DMS53 (cell line): ENCODE measurements around the gene GSTA4.
A peak's percentile ranks its signal among the peaks of the same experiment; 100 is the strongest.
"Not testable (repeated sequence)": the region's sequence is repeated elsewhere in the genome, so short reads cannot be mapped to it uniquely, and the experiment has no call there.

Experiments used
- DNase-seq: peaks from one replicate; lab custom pipeline; 2025; lab: John Stamatoyannopoulos, UW

Gene GSTA4

DNA sequence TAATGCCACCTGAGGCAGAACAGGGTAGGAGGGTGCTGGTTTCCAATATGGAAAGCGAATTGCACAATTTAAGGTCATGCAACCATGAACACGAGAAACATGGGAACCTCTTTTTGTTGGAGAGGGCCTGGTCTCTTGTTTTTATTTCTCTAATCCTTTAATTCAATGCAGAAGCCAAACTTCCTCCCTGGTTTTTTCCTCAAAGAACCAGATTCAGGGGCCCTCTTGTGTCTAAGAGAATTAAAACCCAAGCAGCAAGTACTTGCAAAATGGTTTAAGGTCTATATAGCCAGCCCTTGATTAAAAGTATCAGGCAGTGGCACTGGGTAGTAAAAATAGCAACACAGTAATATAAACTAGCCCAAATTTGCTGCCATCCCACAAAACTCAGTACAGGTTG, 19.5 kb downstream of the GSTA4 start:
- no peak for DNase-seq

DNA sequence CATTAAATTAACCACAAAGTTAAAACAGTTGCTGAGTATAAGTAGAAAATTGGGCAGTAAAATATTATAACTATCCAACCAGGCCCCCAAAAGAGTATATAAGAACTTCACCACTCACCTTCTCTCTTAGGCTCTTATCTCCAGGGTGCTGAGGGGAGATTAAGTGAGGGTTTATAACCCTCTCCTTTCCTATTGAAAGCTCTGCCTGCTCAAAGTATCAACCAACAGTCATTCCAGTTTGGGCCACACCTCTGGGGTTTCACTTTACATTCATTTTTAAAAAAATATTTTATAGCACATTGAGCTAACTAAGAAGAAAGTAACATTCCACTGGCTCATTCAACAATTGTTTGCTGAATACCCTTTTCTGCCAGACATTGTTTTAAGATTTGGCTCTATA, 22.1 kb downstream of the GSTA4 start:
- DNase-seq = no peak

- DNase-seq = no peak
Observed at GRCh38 chr6:52969359-52969758, 25.7 kb downstream of the GSTA4 start.

- no peak for DNase-seq
Observed at GRCh38 chr6:52966101-52966500, 29.0 kb downstream of the GSTA4 start.

DNA sequence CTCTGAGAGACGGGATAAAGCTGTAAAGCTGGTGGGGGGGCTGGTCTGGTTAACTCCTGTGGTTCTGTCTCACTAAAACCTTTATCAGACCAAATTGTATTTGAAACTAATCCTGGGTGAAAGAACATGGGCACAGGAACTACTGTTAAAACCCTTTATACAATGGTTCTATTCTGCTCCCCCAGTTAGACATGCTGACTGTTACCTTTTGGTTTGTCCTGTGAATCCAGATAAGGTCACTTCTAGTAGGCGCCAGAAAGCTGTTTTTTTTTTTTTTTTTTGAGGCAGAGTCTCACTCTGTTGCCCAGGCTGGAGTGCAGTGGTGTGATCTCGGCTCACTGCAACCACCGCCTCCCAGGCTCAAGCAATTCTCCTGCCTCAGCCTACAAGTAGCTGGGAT, 29.7 kb downstream of the GSTA4 start:
- no peak for DNase-seq

DNA sequence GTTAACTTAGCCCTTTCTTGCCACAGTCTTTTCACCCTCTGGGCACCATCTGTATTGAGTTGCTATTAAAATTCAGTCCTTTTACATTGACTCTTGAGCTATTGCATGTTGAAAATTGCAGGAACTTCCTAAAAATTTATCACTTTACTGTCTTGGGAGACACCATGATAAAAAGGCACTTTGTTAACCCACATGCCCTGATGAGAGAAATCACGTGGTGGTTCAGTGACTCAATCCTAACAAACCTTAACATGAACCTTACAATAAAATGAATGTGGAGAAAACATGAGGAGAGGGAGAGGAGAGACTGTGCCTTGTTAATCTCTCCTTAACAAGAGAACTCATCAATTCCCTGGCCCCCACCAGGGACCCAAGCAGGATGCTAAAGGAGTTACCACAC, 30.8 kb downstream of the GSTA4 start:
- no peak for DNase-seq

DNA sequence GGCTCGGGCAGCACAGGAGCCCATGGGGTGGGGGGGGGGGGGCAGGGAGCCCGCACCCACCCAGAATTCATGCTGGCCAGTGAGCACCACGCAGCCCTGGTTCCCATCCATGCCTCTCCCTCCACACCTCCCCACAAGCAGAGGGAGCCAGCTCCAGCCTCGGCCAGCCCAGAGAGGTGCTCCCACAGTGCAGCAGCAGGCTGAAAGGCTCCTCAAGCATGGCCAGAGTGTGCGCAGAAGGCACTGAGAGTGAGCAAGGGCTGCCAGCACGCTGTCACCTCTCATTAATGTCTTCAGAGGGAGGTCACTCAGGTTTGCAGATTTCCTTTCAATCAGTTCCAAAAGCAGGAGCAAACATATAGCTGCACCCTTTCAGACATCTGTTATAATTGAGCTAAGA, 32.4 kb downstream of the GSTA4 start:
- no peak for DNase-seq

DNA sequence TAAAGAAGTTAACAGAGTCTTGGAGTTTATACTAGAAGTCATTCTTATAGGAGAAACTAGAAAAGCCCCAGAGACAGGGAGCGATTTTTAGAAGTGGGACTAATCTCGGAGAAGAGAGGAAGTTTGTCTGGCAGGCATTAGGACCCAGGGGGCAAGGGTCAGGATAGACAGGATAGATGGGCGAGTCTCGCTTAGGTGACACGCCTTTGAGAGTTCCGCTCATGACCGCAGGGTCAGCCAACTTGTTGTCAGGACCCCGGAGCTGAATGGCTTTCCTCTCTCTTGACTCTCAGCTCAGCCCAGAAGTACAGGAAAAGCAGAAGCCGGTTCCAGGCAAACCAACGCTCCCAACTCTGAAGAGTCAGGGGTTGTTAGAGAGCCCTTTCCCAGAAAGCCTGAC, 34.1 kb downstream of the GSTA4 start:
- not testable (repeated sequence) for DNase-seq

- not testable (repeated sequence) for DNase-seq
Observed at GRCh38 chr6:52960211-52960610, 34.9 kb downstream of the GSTA4 start.

DNA sequence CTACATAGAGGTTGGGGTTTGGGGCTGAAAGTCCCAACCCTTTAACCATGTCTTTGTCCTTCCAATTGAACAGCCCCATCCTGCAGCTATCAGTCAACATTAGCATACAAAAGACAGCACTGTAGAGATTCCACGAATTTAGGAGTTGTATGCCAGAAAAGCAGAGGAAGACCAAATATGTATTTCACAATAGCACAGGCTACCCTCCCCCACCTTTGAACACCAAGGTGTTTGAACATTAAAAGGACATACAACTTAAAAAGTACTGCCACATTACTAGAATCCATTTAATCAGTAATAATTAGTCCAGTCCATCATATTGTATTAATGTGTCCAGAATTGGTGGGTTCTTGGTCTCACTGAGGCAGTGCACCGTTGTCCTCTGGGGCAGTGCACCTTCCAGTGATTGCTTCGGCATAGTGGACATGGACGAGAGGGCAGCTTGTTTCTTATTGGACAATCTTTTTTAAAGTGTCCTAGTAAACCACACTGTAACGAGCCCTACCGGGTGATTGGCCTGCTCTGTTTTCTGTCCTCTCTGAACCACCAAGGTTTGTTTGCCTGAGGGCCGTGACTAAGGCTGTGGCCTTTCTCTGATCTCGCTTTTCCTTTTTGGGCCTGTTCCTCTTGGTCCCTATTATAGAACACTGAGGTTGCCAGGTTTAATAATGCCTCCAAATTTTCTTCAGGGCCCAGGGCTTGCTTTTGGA, 36.4 kb downstream of the GSTA4 start:
- no peak for DNase-seq

GRCh38 chr6:52955871-52956270, 39.2 kb downstream of the GSTA4 start:
- DNase-seq = no peak

GRCh38 chr6:52953911-52954839, 40.9 kb downstream of the GSTA4 start:
- DNase-seq = peak; percentile 33

GRCh38 chr6:52946306-52946705, 48.8 kb downstream of the GSTA4 start:
- DNase-seq = no peak

DNA sequence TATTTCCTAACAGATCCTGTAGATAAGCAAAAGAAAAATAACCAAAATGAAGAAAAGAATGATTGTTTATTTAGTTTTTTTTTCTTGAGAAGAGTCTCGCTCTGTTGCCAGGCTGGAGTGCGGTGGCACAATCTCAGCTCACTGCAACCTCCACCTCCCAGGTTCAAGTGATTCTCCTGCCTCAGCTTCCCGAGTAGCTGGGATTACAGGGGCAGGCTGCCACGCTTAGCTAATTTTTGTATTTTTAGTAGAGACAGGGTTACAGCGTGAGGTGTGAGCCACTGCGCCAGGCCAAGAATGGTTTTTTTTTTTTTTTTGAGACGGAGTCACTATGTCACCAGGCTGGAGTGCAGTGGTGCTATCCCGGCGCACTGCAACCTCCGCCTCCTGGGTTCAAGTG, 52.3 kb downstream of the GSTA4 start:
- not testable (repeated sequence) for DNase-seq

DNA sequence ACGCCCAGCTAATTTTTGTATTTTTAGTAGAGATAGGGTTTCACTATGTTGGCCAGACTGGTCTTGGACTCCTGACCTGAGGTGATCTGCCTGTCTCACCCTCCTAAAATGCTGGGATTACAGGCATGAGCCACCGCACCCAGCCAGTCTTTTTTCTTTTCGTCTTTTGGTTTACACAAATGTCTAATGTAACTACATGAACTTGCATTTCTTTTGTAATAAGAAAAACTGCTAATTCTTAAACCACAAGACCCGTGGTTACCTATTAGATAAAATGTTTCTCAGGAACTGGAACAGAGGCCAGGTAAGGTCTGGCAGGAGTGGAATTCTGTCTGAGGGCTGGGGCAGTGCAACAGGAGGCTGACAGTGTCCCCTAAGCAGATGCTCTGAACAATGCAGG, 52.9 kb downstream of the GSTA4 start:
- no peak for DNase-seq

- DNase-seq = no peak
Observed at GRCh38 chr6:52937908-52938307, 57.2 kb downstream of the GSTA4 start.

DNA sequence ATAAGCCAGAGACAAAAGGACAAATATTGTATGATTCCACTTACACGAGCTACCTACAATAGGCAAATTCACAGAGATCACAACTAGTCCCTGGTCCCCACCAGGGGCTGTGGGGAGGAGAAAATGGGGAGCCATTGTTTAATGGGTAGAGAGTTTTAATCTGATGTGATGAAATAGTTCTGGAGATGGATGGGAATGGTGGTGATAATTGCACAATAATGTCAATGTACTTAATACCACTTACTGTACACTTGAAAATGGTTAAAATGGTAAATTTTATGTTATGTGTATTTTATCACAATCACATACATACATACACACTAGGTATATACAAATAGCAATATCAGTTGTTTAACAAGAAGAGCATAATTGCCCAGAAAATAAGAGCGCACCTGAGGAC, 61.3 kb downstream of the GSTA4 start:
- DNase-seq = no peak

DNA sequence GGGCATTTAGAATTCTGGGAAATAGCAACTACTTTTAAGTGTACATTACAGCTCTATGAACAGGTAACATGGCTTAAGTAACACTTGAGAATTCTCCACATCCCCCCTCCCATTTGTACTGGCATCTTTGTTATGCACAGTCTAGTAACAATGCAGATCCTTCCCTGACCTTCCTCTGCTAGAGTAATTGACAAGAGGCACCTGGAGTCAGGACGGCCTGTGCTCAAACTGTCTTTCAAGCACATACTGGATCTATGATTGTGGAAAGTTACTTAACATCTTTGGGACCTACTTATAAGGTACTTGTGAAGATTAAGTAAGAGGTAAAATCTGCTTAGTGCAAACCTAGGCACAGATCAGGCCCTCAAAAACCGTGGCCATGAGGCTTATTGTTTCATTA, 63.7 kb downstream of the GSTA4 start:
- DNase-seq = no peak

DNA sequence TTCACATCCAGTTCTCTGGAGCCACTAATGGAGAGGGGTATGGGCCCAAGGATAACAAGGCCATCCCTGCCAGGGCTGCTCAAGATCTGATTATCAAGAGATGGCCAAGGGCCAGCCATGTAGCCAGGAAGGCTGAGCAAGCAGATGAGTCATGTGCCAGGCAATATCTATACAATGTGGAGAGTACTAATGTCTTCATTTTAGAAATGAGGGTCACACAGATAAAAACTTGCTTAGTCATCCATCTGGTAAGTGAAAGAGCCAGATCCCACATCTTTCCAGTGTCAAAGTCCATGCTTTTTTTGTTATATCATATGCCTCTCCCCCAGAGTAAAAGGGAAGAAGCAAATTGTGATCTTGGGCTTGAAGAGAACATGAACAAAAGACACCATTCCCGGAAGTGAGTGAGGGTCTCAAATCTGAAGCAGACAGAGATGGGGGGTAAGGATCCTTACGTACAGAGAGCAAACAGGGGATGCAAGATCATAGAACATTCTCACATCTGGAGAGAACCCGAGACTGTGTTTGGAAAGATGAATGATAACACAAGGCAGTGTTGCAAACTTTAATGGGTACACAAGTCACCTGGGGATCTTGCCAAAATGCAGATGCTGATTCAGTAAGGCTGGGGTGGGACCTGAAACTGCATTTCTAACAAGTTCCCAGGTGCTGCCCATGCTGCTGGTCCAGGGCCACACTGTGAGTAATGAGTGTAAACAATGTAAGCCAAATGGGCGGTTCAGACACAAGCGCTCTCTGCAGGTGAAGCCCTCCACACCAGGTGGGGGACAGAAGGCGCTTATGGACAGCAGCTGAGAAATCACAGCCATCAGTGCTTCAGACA, 65.5 kb downstream of the GSTA4 start:
- peak; percentile 73 for DNase-seq
